Adrenal gland (tissue), 5 donors: Measurements from ENCODE around the gene TMEM61.

Source experiments
- POLR2A ChIP-seq, 2 donors: fragments of 450-650 bp; IDR thresholded peaks; one replicate each; pipeline ENCODE4 v1.6.1; 2017; ENCODE audit warnings: antibody characterized with exemption in 2 of 2, mild to moderate bottlenecking in 2 of 2, moderate library complexity in 1 of 2
- TF ChIP-seq, protein P1 (sequence below), 6 experiments: fragments of 450-650 bp in 4 of 6; fragments of 200-600 bp in 2 of 6; sonication (generic) in 1 of 6; IDR thresholded peaks; 1 replicate in 5 of 6; 2 replicates in 1 of 6; pipeline versions ENCODE4 v1.5.1 to v1.8.0; 2016 to 2021; ENCODE audit warnings: antibody characterized with exemption in 6 of 6, mild to moderate bottlenecking in 2 of 6, moderate library complexity in 1 of 6
- donor health status: DM: no; HTN: no; CAD: no.

DNA sequence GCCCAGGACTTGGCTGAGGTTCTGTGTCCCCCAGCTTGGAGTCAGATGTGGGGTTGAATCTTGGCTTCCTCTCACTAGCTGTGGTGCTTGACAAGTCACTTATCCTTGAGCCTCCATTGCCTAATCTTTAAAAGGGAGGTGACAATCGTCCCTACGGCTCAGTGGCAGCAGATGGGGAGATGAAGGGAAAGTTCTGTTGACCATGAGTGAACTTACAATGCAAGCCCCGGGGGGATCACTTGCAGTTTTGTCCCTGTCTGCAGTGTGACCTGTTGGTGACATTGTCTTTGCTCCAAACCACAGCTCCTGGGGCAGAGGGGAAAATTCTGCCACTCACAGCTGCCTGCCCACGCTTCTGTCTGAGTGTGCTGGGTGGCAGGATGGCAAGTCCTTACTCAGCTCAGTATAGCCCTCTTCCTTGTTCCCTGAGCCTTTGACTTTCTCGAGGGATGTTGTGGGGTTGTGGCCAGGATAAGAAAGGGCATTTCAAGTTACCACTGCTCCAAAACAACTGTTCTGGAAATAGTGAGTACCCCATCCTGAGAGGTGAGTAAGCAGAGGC is 60.6 kb downstream of the TMEM61 start:
- TF ChIP-seq, protein P1, sequence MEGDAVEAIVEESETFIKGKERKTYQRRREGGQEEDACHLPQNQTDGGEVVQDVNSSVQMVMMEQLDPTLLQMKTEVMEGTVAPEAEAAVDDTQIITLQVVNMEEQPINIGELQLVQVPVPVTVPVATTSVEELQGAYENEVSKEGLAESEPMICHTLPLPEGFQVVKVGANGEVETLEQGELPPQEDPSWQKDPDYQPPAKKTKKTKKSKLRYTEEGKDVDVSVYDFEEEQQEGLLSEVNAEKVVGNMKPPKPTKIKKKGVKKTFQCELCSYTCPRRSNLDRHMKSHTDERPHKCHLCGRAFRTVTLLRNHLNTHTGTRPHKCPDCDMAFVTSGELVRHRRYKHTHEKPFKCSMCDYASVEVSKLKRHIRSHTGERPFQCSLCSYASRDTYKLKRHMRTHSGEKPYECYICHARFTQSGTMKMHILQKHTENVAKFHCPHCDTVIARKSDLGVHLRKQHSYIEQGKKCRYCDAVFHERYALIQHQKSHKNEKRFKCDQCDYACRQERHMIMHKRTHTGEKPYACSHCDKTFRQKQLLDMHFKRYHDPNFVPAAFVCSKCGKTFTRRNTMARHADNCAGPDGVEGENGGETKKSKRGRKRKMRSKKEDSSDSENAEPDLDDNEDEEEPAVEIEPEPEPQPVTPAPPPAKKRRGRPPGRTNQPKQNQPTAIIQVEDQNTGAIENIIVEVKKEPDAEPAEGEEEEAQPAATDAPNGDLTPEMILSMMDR (IDR thresholded peaks at IDR 0.05): no peak
- TF ChIP-seq POLR2A (IDR thresholded peaks at IDR 0.05): no peak
